GM21619 (cell line): Measurements from ENCODE around the gene SPOP.

ENCODE experiments used
- ATAC-seq: cut with Tn5 transposase; IDR thresholded peaks from one replicate; pipeline ENCODE4 v1.9.1; 2021; ENCODE audit not compliant: unreplicated experiment

SPOP gene

GRCh38 chr17:49588726-49589576, 88.9 kb downstream of the SPOP start:
- no peak for ATAC-seq

DNA sequence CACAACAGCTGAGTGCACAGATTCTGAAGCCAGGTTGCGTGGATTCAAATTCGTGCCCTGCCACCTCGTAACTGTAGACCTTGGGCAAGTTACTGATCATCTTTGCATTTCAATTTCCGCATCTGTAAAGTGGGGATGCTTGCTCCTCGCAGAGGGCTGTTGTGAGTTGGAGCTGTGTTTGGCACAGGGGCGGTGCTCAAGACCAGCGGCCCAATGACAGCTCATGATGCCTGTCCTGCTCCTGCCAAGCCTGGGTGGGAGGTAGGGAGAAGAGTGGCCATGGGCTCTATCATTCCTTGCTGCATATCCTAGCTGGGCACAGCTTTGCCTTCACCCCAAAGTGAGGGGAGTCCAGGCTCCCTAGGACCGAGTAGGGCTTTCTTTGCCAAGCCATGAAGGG, 89.6 kb downstream of the SPOP start:
- ATAC-seq: no peak

DNA sequence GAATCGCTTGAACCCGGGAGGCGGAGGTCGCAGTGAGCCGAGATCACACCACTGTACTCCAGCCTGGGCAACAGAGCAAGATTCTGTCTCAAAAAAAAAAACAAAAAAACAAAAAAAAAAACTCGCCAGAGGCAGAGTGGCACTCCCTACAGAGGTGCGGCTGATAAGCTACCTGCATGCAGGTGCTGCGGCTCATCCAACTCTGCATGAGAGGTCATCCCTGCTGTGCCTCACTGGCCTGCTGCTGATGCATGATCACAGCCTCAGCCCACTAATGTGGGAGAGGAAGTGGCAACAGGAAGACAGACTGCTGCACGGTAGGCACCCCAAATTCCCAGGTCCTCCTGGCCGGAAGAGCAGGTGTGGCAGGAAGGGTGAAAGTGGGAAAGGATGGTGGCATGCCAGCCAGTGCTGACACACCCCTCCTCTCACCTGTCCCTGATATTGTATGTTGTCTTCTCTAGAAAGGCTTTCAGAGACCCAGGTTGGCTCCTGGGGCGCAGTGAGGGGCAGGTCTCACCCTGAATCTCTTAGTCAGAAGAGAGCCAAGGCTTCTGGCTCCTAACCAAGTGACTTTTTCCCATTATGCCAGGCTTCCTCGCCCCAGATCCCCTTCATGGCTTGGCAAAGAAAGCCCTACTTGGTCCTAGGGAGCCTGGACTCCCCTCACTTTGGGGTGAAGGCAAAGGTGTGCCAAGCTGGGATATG, 90.4 kb downstream of the SPOP start:
- no peak for ATAC-seq

DNA sequence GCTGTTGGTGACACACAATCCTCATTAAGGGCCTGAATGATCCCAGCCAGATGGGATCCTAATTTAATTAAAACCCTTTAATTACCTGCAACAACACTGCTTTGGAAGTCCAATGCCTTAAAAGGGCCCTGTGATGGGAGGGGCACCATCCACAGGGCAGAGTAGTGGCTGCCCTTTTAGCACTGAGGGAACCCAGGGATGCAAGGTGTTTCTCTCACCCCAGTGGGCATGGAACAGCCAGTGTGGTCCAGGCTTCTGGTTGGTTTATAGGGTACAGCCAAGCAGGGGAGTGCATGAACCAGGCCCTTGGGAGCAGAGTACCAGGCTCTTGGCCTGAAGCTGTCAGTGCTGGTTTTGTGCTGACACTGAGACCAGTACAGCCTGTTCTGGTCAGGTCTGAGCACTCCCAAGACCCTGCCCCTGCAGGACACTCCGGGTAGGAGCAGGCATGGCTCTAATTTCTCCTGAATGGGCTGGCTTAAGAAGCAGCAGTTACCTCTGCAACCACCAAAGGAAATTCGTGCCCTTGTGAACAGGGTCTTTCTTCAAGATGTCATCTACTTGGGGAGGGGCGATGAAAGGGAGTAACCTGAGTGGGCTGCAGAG, 92.4 kb downstream of the SPOP start:
- no peak for ATAC-seq

DNA sequence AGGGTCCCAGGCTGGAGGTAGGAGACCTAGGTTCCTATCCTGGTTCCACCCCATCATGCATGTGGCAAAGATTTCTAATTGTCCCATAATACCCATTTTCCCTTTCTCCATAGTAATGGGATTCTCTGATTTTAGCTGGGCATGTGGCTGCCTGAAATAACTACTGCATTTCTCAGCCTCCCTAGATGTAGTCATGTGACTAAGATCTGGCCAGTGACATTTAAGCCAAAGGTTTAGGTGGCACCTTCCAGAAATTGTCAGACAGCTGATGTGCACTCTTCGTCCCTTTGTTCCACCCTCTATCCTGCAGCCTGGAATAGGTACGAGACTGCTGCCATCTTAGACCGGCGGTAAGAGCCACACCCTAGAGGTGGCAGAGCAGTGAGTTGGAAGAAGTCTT, 94.0 kb downstream of the SPOP start:
- ATAC-seq: no peak

DNA sequence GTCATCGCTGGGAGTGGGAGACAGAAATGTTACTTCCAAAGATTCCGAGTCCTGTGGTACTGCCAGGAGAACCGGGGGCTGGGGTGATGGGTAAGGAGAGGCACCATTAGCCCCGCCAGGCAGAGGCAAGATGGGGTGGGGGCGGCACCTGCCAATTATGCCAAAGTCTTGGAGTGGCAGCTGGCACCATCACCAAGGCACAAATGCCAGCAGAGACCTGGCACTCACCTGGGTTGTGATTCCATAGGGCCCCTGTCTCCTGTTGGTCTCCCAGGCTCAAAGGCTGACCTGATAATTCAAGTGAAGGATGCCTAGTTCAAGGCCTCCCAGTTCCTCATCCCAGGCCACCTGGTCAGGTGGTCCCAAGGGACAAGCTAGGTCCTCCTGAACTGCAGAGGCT, 94.7 kb downstream of the SPOP start:
- no peak for ATAC-seq

GRCh38 chr17:49582789-49583188, 95.1 kb downstream of the SPOP start:
- no peak for ATAC-seq

DNA sequence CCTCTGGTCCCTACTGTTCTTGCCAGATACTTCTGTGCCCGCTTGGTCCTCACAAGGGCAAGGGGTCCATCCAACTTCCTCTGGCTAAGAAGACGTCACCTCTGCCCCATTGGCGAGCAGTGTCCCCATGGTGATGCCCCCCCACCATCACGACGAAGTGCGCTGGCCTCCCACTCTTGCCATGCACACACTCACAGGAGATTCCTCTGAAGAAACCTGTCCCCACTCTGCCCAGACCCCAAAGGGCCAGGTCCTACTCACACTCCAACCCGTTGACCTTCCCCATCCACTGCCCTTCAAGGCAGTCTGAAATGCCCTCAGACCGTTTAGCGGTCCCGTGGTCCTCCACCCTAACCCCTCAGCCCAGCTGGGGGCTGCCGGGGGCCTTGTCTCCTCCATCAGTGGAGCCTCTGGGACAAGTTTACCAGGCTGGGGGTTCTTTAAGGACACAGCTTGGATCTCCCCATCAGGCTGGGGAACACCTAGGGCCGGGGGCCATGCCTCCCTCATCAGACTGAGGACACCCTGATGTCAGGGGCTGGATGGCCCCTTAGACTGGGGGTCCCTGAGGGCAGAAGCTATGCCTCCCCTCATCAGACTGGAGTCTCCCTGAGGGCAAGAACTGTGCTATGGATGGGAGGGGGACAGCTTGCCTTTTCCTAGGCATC, 95.7 kb downstream of the SPOP start:
- ATAC-seq: no peak

- ATAC-seq: no peak
Measured at GRCh38 chr17:49581648-49581998, 96.3 kb downstream of the SPOP start.

GRCh38 chr17:49580981-49581647, 96.8 kb downstream of the SPOP start:
- no peak for ATAC-seq

- ATAC-seq: no peak
Measured at GRCh38 chr17:49580055-49580721, 97.7 kb downstream of the SPOP start.

DNA sequence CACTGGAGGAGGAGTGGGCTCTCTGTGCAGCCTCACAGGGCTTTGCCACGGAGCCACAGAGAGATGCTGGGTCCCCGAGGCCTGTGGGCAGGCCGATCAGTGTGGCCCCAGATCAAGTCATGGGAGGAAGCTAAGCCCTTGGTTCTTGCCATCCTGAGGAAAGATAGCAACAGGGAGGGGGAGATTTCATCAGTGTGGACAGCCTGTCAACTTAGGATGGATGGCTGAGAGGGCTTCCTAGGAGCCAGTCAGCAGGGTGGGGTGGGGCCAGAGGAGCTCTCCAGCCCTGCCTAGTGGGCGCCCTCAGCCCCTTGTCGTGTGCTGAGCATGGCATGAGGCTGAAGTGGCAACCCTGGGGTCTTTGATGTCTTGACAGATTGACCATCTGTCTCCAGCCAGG, 98.4 kb downstream of the SPOP start:
- no peak for ATAC-seq

- ATAC-seq: no peak
Measured at GRCh38 chr17:49578952-49579500, 98.9 kb downstream of the SPOP start.

DNA sequence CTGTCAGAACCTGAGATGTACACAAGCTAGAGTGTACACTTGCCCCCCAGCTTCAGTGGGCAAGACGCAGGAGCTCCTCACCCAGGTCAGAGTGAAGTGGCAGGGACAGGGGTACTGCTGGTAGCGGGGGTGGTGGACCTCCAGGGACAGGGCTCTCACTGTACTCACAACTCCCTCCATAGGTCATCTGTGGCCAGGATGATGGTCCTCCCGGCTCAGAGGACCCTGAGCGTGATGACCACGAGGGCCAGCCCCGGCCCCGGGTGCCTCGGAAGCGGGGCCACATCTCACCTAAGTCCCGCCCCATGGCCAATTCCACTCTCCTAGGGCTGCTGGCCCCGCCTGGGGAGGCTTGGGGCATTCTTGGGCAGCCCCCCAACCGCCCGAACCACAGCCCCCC, 99.5 kb downstream of the SPOP start:
- no peak for ATAC-seq

DNA sequence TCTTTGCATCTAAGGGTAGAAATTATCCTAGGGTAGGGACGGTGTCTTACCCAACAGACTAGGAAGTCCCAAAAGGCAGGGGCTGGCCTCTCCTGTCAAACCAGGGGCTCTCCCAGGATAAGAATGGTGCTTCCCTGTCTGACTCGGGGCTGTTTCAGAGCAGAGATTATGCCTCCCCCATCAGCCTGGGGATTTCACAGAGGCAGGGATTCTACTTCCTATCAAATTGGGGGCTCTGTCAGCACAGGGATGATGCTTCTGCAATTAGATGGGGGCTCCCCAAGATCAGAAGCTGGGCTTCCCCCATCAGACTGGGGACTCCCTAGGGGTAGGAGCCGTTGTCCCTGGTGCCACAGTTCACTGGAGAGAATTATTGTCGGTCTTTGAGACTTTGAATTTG, 99.9 kb downstream of the SPOP start:
- no peak for ATAC-seq

- no peak for ATAC-seq
Measured at GRCh38 chr17:49577650-49577934, 100.3 kb downstream of the SPOP start.

DNA sequence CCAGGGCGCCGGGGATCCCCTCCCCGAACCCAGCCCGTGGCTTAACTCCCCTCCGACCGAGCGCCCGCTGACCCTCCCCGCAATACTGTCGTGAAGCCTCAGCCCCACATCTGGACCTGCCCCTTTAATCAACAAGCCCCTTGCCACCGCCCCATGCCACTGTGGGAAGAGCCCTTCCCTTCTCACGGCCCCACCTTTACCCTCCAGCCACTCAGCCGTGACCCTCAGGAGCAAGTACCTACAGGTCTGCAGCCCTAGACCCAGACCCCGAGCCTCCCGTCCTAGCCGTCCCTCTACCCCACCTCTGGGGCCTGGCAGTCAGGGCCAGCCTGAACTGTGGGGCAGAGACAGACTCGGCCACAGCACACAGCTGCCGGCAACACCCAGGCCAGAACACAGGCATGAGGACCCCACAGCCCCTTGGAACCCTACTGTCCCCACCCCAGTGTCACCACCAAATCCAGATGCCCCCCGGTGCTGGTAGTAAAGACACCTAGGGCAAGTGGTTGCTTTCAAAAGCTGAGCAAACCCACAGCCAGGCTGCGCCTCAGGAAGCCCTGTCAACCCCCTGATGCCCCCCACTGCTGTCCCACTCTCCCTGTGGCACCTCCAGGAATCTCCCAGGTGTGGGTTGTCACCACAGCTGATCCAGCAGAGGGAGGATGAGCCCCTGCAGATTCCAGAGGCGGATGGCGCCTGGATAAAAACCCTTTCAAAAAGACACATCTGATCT, 100.8 kb downstream of the SPOP start:
- no peak for ATAC-seq

DNA sequence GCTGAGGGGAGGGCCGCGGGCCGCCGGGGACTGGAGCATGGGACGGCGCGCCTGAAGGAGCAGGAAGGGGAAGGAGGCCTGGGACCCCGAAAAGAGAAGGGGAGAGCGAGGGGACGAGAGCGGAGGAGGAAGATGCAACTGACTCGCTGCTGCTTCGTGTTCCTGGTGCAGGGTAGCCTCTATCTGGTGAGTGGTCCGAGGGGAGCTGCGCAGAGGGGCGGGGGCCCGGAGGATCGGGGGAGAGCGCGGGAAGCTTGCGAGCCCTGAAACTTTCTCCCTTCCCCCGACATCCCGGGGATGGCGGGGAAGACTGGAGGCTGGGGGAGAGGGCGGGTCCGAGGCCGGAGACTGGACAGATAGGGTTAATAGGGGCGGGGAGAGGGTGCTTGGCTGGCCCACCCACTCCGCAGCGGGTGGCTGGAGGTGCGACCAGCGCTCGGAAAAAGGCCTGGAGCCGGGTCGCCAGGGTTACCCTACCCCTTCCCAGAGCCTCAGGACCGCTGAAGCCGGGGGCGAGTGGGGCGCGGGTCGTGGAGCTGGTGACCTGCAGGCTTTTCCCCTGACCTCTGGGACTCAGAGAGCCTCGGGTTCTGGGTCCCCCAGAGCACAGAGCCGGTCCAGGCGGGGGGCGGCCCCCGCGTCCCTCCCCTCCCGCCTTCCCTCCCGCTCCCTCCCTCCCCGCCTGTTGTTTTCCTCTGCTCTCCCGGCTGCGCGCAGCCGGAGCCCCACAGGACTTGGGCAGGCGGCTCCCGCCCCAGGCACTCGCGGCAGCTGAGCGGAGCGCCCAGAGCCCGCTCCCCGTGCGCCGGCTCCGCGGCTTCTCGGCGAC, 101.6 kb downstream of the SPOP start:
- ATAC-seq: no peak

DNA sequence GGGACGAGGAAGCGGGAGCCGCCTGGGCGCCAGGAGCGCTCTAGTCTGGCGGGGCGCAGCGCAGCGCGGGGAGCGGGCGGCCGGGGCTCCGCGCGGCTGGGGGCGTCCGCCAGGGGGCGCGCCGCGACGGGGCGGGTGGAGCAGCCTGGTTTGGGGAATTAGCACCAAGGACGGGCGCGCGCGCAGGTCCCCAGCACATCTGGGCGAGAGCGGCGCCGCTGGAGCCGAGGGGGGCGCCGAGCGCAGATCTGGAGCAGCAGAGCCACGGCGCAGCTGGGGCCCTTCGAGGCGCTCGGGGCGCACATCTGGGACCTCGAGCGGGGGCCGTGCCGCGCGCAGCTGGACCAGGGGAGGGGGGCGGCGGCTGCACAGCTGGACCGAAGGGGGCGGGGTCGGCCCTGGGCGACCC, 102.2 kb downstream of the SPOP start, which contains the start of gene NXPH3:
Gene NXPH3 (plus strand): TSS at position 193 of the 409 bp plus-strand sequence. CDS start 349 bp downstream, outside the sequence.
- ATAC-seq: no peak
